ENCODE results near the gene B3GALT5. TPM values are rescaled to one million over a fixed set of nuclear protein-coding genes. Genes with fewer than 3 reads are reported as not detected.

B3GALT5 gene
- total and polyA plus RNA-seq, 2 donors (not counting 1 experiment from before 2014, with no cell fraction given), result not detected

DNA sequence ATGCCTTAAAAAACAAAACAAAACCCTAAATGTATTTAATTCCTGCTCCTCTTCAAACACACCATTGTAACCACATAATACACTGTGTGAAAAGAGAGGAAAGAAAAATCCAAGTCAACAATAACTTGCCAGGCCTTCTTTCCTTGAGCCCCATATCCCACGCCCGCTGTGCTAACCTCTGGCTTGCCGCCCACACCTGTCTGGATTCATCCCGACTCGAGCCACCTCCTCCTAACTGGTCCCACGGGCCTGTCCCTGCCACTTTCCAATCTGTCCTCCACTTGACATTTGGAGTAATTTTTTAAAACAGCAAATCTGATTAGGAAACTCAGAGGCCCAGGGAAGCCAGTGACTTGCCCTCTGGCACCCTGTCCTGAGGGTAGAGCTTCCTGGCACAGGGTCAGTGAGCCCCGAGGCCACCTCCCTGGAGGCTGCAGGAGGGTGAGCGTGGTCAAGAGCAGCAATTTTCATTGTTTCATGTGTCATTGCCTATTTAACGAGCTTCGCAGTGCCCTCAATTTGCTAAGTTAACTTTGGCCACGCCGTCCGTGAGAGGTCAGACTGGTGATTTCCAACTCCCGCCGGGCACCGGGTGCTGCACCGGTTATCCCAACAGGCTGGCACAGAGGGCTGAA, 54.1 kb downstream of the B3GALT5 start:
- TF ChIP-seq, protein P1, sequence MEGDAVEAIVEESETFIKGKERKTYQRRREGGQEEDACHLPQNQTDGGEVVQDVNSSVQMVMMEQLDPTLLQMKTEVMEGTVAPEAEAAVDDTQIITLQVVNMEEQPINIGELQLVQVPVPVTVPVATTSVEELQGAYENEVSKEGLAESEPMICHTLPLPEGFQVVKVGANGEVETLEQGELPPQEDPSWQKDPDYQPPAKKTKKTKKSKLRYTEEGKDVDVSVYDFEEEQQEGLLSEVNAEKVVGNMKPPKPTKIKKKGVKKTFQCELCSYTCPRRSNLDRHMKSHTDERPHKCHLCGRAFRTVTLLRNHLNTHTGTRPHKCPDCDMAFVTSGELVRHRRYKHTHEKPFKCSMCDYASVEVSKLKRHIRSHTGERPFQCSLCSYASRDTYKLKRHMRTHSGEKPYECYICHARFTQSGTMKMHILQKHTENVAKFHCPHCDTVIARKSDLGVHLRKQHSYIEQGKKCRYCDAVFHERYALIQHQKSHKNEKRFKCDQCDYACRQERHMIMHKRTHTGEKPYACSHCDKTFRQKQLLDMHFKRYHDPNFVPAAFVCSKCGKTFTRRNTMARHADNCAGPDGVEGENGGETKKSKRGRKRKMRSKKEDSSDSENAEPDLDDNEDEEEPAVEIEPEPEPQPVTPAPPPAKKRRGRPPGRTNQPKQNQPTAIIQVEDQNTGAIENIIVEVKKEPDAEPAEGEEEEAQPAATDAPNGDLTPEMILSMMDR (IDR thresholded peaks at IDR 0.05), result no peak
- no peak for TF ChIP-seq EZH2 (IDR thresholded peaks at IDR 0.05; ENCODE audit: borderline replicate concordance, insufficient read depth, low read depth, low read length, poor library complexity, severe bottlenecking)
- Histone ChIP-seq H3K4me1 (ENCODE audit: control insufficient read depth in 2 of 2, insufficient read depth in 2 of 2, low read length in 2 of 2) (no peaks in the 10 kb centered on the region), H3K4me3 (ENCODE audit: control extremely low read depth in 1 of 5, extremely low read depth in 1 of 5, insufficient read depth in 1 of 5, low read depth in 2 of 5, low read length in 4 of 5) (no peak overlapping the region), H3K79me2 (ENCODE audit: control insufficient read depth, insufficient read depth, low read length) (no peaks in the 10 kb centered on the region), H3K27me3 (replicated peaks in 1 of 4; ENCODE audit: control extremely low read depth in 1 of 4, control insufficient read depth in 3 of 4, insufficient read depth in 4 of 4, low read length in 3 of 4) (no peaks in the 10 kb centered on the region), H3K27ac (ENCODE audit: low read length in 2 of 2) (no peak overlapping the region), H4K20me1 (ENCODE audit: control insufficient read depth, insufficient read depth, low read length, poor library complexity, severe bottlenecking) (no peaks in the 10 kb centered on the region), H3K36me3 (replicated peaks in 1 of 2; ENCODE audit: control extremely low read depth in 1 of 2, control insufficient read depth in 1 of 2, extremely low read depth in 1 of 2, insufficient read depth in 2 of 2, low read length in 1 of 2) (no peaks in the 10 kb centered on the region), H3K9me3 (ENCODE audit: control extremely low read depth in 1 of 3, control insufficient read depth in 2 of 3, insufficient read depth in 1 of 3, low read length in 2 of 3) (peaks cover 0 to 18% (median 0%) of the 10 kb centered on the region in 3 donors), H3K9ac (ENCODE audit: low read length) (no peak overlapping the region), H2AFZ (ENCODE audit: insufficient read depth, low read depth, low read length, poor library complexity, severe bottlenecking) (no peak overlapping the region), H3K4me2 (replicated peaks; ENCODE audit: low read depth, low read length, poor library complexity, severe bottlenecking) (no peak overlapping the region)
- intact Hi-C loops (cut with micrococcal nuclease), result no loop called here
- no peaks in the 10 kb centered on the region for H3K27me3 Mint-ChIP-seq
- no peaks in the 10 kb centered on the region for H3K9me3 Mint-ChIP-seq (ENCODE audit: insufficient read depth)
- H3K4me3 Mint-ChIP-seq, result no peak overlapping the region
- DNase-seq (no peak), ATAC-seq (ENCODE audit: low read depth) (no peak)
- ChIA-PET CTCF (no interaction called here), POLR2A (no interaction called here)
- no peak overlapping the region for H3K27ac Mint-ChIP-seq
- H3K4me1 Mint-ChIP-seq, result no peaks in the 10 kb centered on the region
- WGBS (ENCODE audit: insufficient coverage), result 89% methylated on average over 15 of the region's 17 CpGs

DNA sequence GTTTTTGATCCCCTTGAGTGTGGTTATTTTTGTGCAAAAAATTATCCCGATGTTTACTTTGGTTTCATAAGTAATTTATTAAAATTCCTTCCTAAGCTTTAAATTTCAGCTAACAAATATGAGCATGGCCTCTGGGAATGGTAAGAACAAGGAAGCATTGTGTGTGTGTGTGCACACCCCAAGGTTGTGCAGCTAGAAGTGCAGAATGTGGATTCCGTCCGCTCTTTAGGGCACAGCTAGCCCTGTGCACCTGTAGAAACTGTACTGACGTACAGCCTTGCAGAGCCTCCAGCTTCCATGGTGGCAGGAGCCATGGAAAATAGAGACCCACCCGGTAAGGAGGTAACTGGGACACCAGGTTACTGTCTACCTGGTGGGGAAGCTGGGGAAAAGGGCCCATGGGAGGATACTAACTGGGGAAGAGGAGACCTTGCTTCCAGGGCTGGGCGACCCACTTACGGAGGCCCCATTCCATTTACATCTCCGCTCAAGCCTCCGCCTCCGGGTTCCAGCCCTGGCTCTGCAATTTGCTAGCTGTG, 54.7 kb downstream of the B3GALT5 start:
- no peak overlapping the region for H2AFZ ChIP-seq (ENCODE audit: insufficient read depth, low read depth, low read length, poor library complexity, severe bottlenecking)
- no peak overlapping the region for H3K4me3 ChIP-seq (ENCODE audit: control extremely low read depth in 1 of 5, extremely low read depth in 1 of 5, insufficient read depth in 1 of 5, low read depth in 2 of 5, low read length in 4 of 5)
- intact Hi-C loops (cut with micrococcal nuclease), result no loop called here
- H3K27me3 ChIP-seq (replicated peaks in 1 of 4; ENCODE audit: control extremely low read depth in 1 of 4, control insufficient read depth in 3 of 4, insufficient read depth in 4 of 4, low read length in 3 of 4), result no peaks in the 10 kb centered on the region
- no peaks in the 10 kb centered on the region for H4K20me1 ChIP-seq (ENCODE audit: control insufficient read depth, insufficient read depth, low read length, poor library complexity, severe bottlenecking)
- no peak overlapping the region for H3K27ac ChIP-seq (ENCODE audit: low read length in 2 of 2)
- ChIA-PET CTCF (no interaction called here), POLR2A (no interaction called here)
- H3K27me3 Mint-ChIP-seq, result no peaks in the 10 kb centered on the region
- H3K27ac Mint-ChIP-seq, result no peak overlapping the region
- TF ChIP-seq, protein P1 (IDR thresholded peaks at IDR 0.05), result no peak
- TF ChIP-seq EZH2 (IDR thresholded peaks at IDR 0.05; ENCODE audit: borderline replicate concordance, insufficient read depth, low read depth, low read length, poor library complexity, severe bottlenecking), result no peak
- peaks cover 0 to 19% (median 0%) of the 10 kb centered on the region in 3 donors for H3K9me3 ChIP-seq (ENCODE audit: control extremely low read depth in 1 of 3, control insufficient read depth in 2 of 3, insufficient read depth in 1 of 3, low read length in 2 of 3)
- no peak overlapping the region for H3K4me2 ChIP-seq (replicated peaks; ENCODE audit: low read depth, low read length, poor library complexity, severe bottlenecking)
- H3K79me2 ChIP-seq (ENCODE audit: control insufficient read depth, insufficient read depth, low read length), result no peaks in the 10 kb centered on the region
- no peak for ATAC-seq (ENCODE audit: low read depth)
- H3K9ac ChIP-seq (ENCODE audit: low read length), result no peak overlapping the region
- no peaks in the 10 kb centered on the region for H3K36me3 ChIP-seq (replicated peaks in 1 of 2; ENCODE audit: control extremely low read depth in 1 of 2, control insufficient read depth in 1 of 2, extremely low read depth in 1 of 2, insufficient read depth in 2 of 2, low read length in 1 of 2)
- WGBS (ENCODE audit: insufficient coverage), result 97% methylated on average over 9 of the region's 10 CpGs
- no peak for DNase-seq
- H3K9me3 Mint-ChIP-seq (ENCODE audit: insufficient read depth), result no peaks in the 10 kb centered on the region
- no peaks in the 10 kb centered on the region for H3K4me1 ChIP-seq (ENCODE audit: control insufficient read depth in 2 of 2, insufficient read depth in 2 of 2, low read length in 2 of 2)
- H3K4me1 Mint-ChIP-seq, result no peaks in the 10 kb centered on the region
- H3K4me3 Mint-ChIP-seq, result no peak overlapping the region

Measured in B cell (primary cell).